Right ventricle myocardium inferior (tissue), 1 donor: Measurements from ENCODE around the gene TMEM121. TPM values are rescaled to one million over a fixed set of nuclear protein-coding genes. Genes with fewer than 3 reads are reported as not detected.
"Not testable (repeated sequence)": the region's sequence is repeated elsewhere in the genome, so short reads cannot be mapped to it uniquely, and the experiment has no call there.

Experiments used
- ATAC-seq: fragments of 200-7000 bp; cut with Tn5 transposase; one replicate; pipeline ENCODE4 v1.9.1; 2020; ENCODE audit warnings: mild to moderate bottlenecking, moderate library complexity
- DNase-seq: peaks from one replicate; pipeline ENCODE4 v3.0.0; 2021; ENCODE audit errors: missing footprints
- intact Hi-C: fragments of 100-400 bp; cut with DNase I; formaldehyde crosslinking; loops from one replicate; pipeline ENCODE4 v1.11.0; 2022
- total RNA-seq: library from RNA; stranded (reverse); fragmentation: NEBNext Ultra II Directional; extraction: Animal tissue kit (Norgen Biotek cat#: 25700); gene quantifications from one replicate; pipeline ENCODE4 v1.2.1, GENCODE V29; 2021
- donor health status: DM: no; HTN: yes; CAD: no; lungs with severe emphysema.

Gene TMEM121
- total RNA-seq, 1 donor from 2014 or later: 3.4 TPM

- intact Hi-C loops, DNase-seq: not testable (repeated sequence)
- peak; percentile 41 for ATAC-seq
Observed at GRCh38 chr14:105559384-105560047, 33.1 kb downstream of the TMEM121 start.

GRCh38 chr14:105560048-105560669, 33.8 kb downstream of the TMEM121 start:
- intact Hi-C loops, ATAC-seq, DNase-seq: not testable (repeated sequence)

- ATAC-seq, intact Hi-C loops, DNase-seq: not testable (repeated sequence)
Observed at GRCh38 chr14:105561345-105561744, 35.0 kb downstream of the TMEM121 start.

- intact Hi-C loops: no loop called here
- no peak for DNase-seq
- no peak for ATAC-seq
Observed at GRCh38 chr14:105562713-105563346, 36.4 kb downstream of the TMEM121 start.

GRCh38 chr14:105563347-105563737, 37.0 kb downstream of the TMEM121 start:
- ATAC-seq: no peak
- intact Hi-C loops: no loop called here
- DNase-seq: no peak

GRCh38 chr14:105564536-105564935, 38.2 kb downstream of the TMEM121 start:
- intact Hi-C loops, DNase-seq, ATAC-seq: not testable (repeated sequence)

GRCh38 chr14:105565185-105565919, 39.0 kb downstream of the TMEM121 start:
- intact Hi-C loops, DNase-seq, ATAC-seq: not testable (repeated sequence)

GRCh38 chr14:105566248-105567163, 40.1 kb downstream of the TMEM121 start:
- ATAC-seq, intact Hi-C loops: not testable (repeated sequence)

GRCh38 chr14:105567164-105568103, 41.1 kb downstream of the TMEM121 start:
- intact Hi-C loops, DNase-seq, ATAC-seq: not testable (repeated sequence)

More at GRCh38 chr14:105566248-105567163, 40.1 kb downstream of the TMEM121 start:
- not testable (repeated sequence) for DNase-seq

- ATAC-seq, DNase-seq, intact Hi-C loops: not testable (repeated sequence)
Observed at GRCh38 chr14:105568140-105568843, 41.9 kb downstream of the TMEM121 start.

GRCh38 chr14:105568859-105569766, 42.7 kb downstream of the TMEM121 start:
- intact Hi-C loops: no loop called here

GRCh38 chr14:105570482-105570881, 44.1 kb downstream of the TMEM121 start:
- no peak for DNase-seq
- intact Hi-C loops: no loop called here
- ATAC-seq: no peak

More at GRCh38 chr14:105568859-105569766, 42.7 kb downstream of the TMEM121 start:
- ATAC-seq (no peak), DNase-seq (no peak)

- intact Hi-C loops, DNase-seq, ATAC-seq: not testable (repeated sequence)
Observed at GRCh38 chr14:105571181-105571951, 45.0 kb downstream of the TMEM121 start.

- DNase-seq, ATAC-seq, intact Hi-C loops: not testable (repeated sequence)
Observed at GRCh38 chr14:105572063-105572462, 45.7 kb downstream of the TMEM121 start.
